Effector memory CD4-positive, alpha-beta T cell (primary cell): ENCODE data around the gene HECW1.
"Not testable (repeated sequence)": the region's sequence is repeated elsewhere in the genome, so short reads cannot be mapped to it uniquely, and the experiment has no call there.

Experiments
- DNase-seq, 3 donors: peaks; one replicate each; pipeline ENCODE4 v3.0.0-alpha.2; 2020
- H3K27ac ChIP-seq: 2 replicates; pipeline ENCODE4 v1.7.0; 2013; ENCODE audit warnings: mild to moderate bottlenecking, low read length, moderate library complexity; ENCODE audit not compliant: insufficient read depth, poor library complexity, severe bottlenecking
- H3K27me3 ChIP-seq: replicated peaks from 2 replicates; pipeline ENCODE4 v1.7.0; 2013; ENCODE audit warnings: mild to moderate bottlenecking, low read length; ENCODE audit not compliant: insufficient read depth, control insufficient read depth, poor library complexity, severe bottlenecking
- H3K36me3 ChIP-seq: 2 replicates; pipeline ENCODE4 v1.7.0; 2013; ENCODE audit warnings: mild to moderate bottlenecking, low read length, moderate library complexity; ENCODE audit not compliant: control insufficient read depth, insufficient read depth
- H3K4me1 ChIP-seq: 2 replicates; pipeline ENCODE4 v1.7.0; 2013; ENCODE audit warnings: low read length, mild to moderate bottlenecking; ENCODE audit not compliant: control insufficient read depth, insufficient read depth, poor library complexity, severe bottlenecking
- H3K4me3 ChIP-seq: 2 replicates; pipeline ENCODE4 v1.7.0; 2013; ENCODE audit warnings: low read length, low read depth, mild to moderate bottlenecking; ENCODE audit not compliant: insufficient read depth, poor library complexity, severe bottlenecking
- H3K9me3 ChIP-seq: 2 replicates; pipeline ENCODE4 v1.7.0; 2013; ENCODE audit warnings: mild to moderate bottlenecking, low read length, moderate library complexity; ENCODE audit not compliant: control insufficient read depth
- total RNA-seq, 3 donors: gene quantifications; one replicate each; lab custom pipeline; 2026; lab: John Stamatoyannopoulos, UW

The HECW1 gene
- total RNA-seq, result 0 to 0.39 (median 0.09) reads per million in 3 donors

GRCh38 chr7:43112459-43112940, at the start of gene HECW1:
TSS of gene HECW1 (plus strand) at chr7:43112647. CDS start at chr7:43243906, 131,259 bp downstream.
- H3K9me3 ChIP-seq, result no peaks in the 10 kb centered on the region

GRCh38 chr7:43071604-43072003, 40.8 kb upstream of the HECW1 start:
- H3K4me1 ChIP-seq, result no peaks in the 10 kb centered on the region
- H3K4me3 ChIP-seq, result no peak overlapping the region
- H3K36me3 ChIP-seq, result no peaks in the 10 kb centered on the region
- no peak for DNase-seq
- no peak overlapping the region for H3K27ac ChIP-seq
- H3K27me3 ChIP-seq, result peaks cover 3% of the 10 kb centered on the region
- no peaks in the 10 kb centered on the region for H3K9me3 ChIP-seq

More at GRCh38 chr7:43112459-43112940, at the start of gene HECW1:
- no peak within 1 kb of the TSS for H3K4me3 ChIP-seq
- H3K27ac ChIP-seq, result no peak within 1 kb of the TSS
- H3K36me3 ChIP-seq, result no peaks in the 10 kb centered on the region
- DNase-seq, result no peak
- H3K4me1 ChIP-seq, result no peaks in the 10 kb centered on the region
- H3K27me3 ChIP-seq, result peaks cover 22% of the 10 kb centered on the region

- Histone ChIP-seq H3K27me3 (peaks cover 3% of the 10 kb centered on the region), H3K9me3 (no peaks in the 10 kb centered on the region), H3K27ac (no peak overlapping the region), H3K4me3 (no peak overlapping the region), H3K4me1 (no peaks in the 10 kb centered on the region), H3K36me3 (no peaks in the 10 kb centered on the region)
- DNase-seq, result no peak
Observed at GRCh38 chr7:43072530-43072929, 39.9 kb upstream of the HECW1 start.

GRCh38 chr7:43073811-43074210, 38.6 kb upstream of the HECW1 start:
- H3K27ac ChIP-seq, H3K4me3 ChIP-seq, H3K9me3 ChIP-seq: not testable (repeated sequence)

GRCh38 chr7:43076189-43076605, 36.2 kb upstream of the HECW1 start:
- no peaks in the 10 kb centered on the region for H3K9me3 ChIP-seq
- no peak overlapping the region for H3K4me3 ChIP-seq
- H3K27ac ChIP-seq, result no peak overlapping the region
- DNase-seq, result no peak
- no peaks in the 10 kb centered on the region for H3K4me1 ChIP-seq
- no peaks in the 10 kb centered on the region for H3K27me3 ChIP-seq
- no peaks in the 10 kb centered on the region for H3K36me3 ChIP-seq

More at GRCh38 chr7:43073811-43074210, 38.6 kb upstream of the HECW1 start:
- H3K4me1 ChIP-seq, H3K36me3 ChIP-seq, H3K27me3 ChIP-seq, DNase-seq: not testable (repeated sequence)

- DNase-seq, result no peak
Observed at GRCh38 chr7:43076606-43077005, 35.8 kb upstream of the HECW1 start.

GRCh38 chr7:43077285-43077684, 35.2 kb upstream of the HECW1 start:
- DNase-seq, result no peak
- no peaks in the 10 kb centered on the region for H3K4me1 ChIP-seq
- no peaks in the 10 kb centered on the region for H3K9me3 ChIP-seq
- H3K27me3 ChIP-seq, result no peaks in the 10 kb centered on the region
- no peak overlapping the region for H3K4me3 ChIP-seq
- H3K36me3 ChIP-seq, result no peaks in the 10 kb centered on the region
- no peak overlapping the region for H3K27ac ChIP-seq

More at GRCh38 chr7:43076606-43077005, 35.8 kb upstream of the HECW1 start:
- Histone ChIP-seq H3K36me3 (no peaks in the 10 kb centered on the region), H3K9me3 (no peaks in the 10 kb centered on the region), H3K27me3 (no peaks in the 10 kb centered on the region), H3K4me1 (no peaks in the 10 kb centered on the region), H3K27ac (no peak overlapping the region), H3K4me3 (no peak overlapping the region)

GRCh38 chr7:43077732-43078391, 34.6 kb upstream of the HECW1 start:
- Histone ChIP-seq H3K4me3 (no peak overlapping the region), H3K27ac (no peak overlapping the region), H3K4me1 (no peaks in the 10 kb centered on the region), H3K9me3 (no peaks in the 10 kb centered on the region), H3K27me3 (no peaks in the 10 kb centered on the region), H3K36me3 (no peaks in the 10 kb centered on the region)
- no peak for DNase-seq

- no peak for DNase-seq
Observed at GRCh38 chr7:43078794-43079193, 33.7 kb upstream of the HECW1 start.

GRCh38 chr7:43081603-43082002, 30.8 kb upstream of the HECW1 start:
- Histone ChIP-seq H3K9me3 (no peaks in the 10 kb centered on the region), H3K27ac (no peak overlapping the region), H3K4me1 (no peaks in the 10 kb centered on the region), H3K36me3 (no peaks in the 10 kb centered on the region), H3K27me3 (no peaks in the 10 kb centered on the region), H3K4me3 (no peak overlapping the region)
- DNase-seq, result no peak

More at GRCh38 chr7:43078794-43079193, 33.7 kb upstream of the HECW1 start:
- no peaks in the 10 kb centered on the region for H3K27me3 ChIP-seq
- H3K27ac ChIP-seq, result no peak overlapping the region
- no peaks in the 10 kb centered on the region for H3K9me3 ChIP-seq
- no peak overlapping the region for H3K4me3 ChIP-seq
- no peaks in the 10 kb centered on the region for H3K4me1 ChIP-seq
- H3K36me3 ChIP-seq, result no peaks in the 10 kb centered on the region
